Esophagus (tissue), 2 donors: Measurements from ENCODE around the gene ZNF417. TPM values are rescaled to one million over a fixed set of nuclear protein-coding genes. Genes with fewer than 3 reads are reported as not detected.

Experiments used
- H3K27ac ChIP-seq, 2 donors: one replicate each; pipeline ENCODE4 v1.5.1; 2013; ENCODE audit warnings: low read depth in 2 of 2, mild to moderate bottlenecking in 2 of 2, inconsistent platforms in 1 of 2, low read length in 1 of 2, moderate library complexity in 1 of 2
- H3K27me3 ChIP-seq, 2 donors: one replicate each; pipeline ENCODE4 v1.6.1; 2013; ENCODE audit warnings: low read length in 2 of 2, control low read depth in 1 of 2, mild to moderate bottlenecking in 1 of 2; ENCODE audit not compliant: insufficient read depth in 2 of 2, control insufficient read depth in 1 of 2
- H3K36me3 ChIP-seq, 2 donors: one replicate each; pipeline ENCODE4 v1.6.1; 2013; ENCODE audit warnings: low read length in 1 of 2; ENCODE audit not compliant: control insufficient read depth in 2 of 2, insufficient read depth in 2 of 2
- H3K4me1 ChIP-seq, 2 donors: one replicate each; pipeline ENCODE4 v1.6.1; 2013; ENCODE audit warnings: low read length in 1 of 2; ENCODE audit not compliant: control insufficient read depth in 2 of 2, insufficient read depth in 2 of 2
- H3K4me3 ChIP-seq, 2 donors: one replicate each; pipeline ENCODE4 v1.5.1; 2013; ENCODE audit warnings: low read length in 2 of 2, mild to moderate bottlenecking in 2 of 2, low read depth in 1 of 2, moderate library complexity in 1 of 2
- H3K9me3 ChIP-seq, 2 donors: one replicate each; pipeline ENCODE4 v1.6.1; 2013; ENCODE audit warnings: mild to moderate bottlenecking in 2 of 2, low read depth in 1 of 2, low read length in 1 of 2, moderate library complexity in 1 of 2; ENCODE audit not compliant: control insufficient read depth in 2 of 2, insufficient read depth in 1 of 2
- WGBS, 2 donors: extraction: QIAGEN DNeasy Blood & Tissue Kit; methylation state at CpG; one replicate each; pipeline ENCODE4 v1.1.7; 2013; 5-methylcytosine and 5-hydroxymethylcytosine counted together
- polyA plus RNA-seq, 2 donors: library from polyadenylated mRNA; stranded (reverse); fragments of 200-250 nt; gene quantifications; one replicate each; pipeline ENCODE4 v1.2.3, GENCODE V29; 2013
- donor health status: healthy with polysubstance abuse.
- donor health status: Bipolar disorder and iron deficiency.

ZNF417 gene
- polyA plus RNA-seq, 2 donors, result 1.7 to 2.4 TPM

DNA sequence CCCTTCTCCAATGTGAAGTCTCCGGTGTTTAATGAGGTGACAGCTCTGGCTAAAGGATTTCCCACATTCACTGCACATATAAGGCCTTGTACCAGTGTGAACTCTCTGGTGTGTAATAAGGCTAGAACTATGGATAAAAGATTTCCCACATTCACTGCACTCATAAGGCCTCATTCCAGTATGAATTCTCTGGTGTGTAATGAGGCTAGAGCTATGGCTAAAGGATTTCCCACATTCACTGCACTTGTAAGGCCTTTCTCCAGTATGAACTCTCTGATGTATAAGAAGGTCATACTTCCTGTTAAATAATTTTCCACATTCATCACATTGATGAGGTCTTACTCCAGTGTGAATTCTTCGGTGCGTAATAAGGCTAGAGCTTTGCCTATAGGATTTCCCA is 25.2 kb upstream of the ZNF417 start:
- Histone ChIP-seq H3K27ac (no peak overlapping the region), H3K9me3 (peaks cover 18 to 44% of the 10 kb centered on the region in 2 donors), H3K27me3 (no peaks in the 10 kb centered on the region), H3K36me3 (peaks cover 18 to 30% of the 10 kb centered on the region in 2 donors), H3K4me1 (peaks cover 0 to 5% of the 10 kb centered on the region in 2 donors), H3K4me3 (no peak overlapping the region)
- 96 to 99% methylated on average over 3 of the region's 3 CpGs for WGBS, 2 donors

- peaks cover 0 to 3% of the 10 kb centered on the region in 2 donors for H3K4me1 ChIP-seq
- H3K4me3 ChIP-seq, result no peak overlapping the region
- peaks cover 5 to 24% of the 10 kb centered on the region in 2 donors for H3K9me3 ChIP-seq
- H3K27ac ChIP-seq, result no peak overlapping the region
- WGBS, 2 donors, result 87% methylated on average over 12 of the region's 12 CpGs
- peaks cover under 1% of the 10 kb centered on the region in 2 donors for H3K36me3 ChIP-seq
- no peaks in the 10 kb centered on the region for H3K27me3 ChIP-seq
Observed at GRCh38 chr19:57935731-57936130, 19.3 kb upstream of the ZNF417 start.

DNA sequence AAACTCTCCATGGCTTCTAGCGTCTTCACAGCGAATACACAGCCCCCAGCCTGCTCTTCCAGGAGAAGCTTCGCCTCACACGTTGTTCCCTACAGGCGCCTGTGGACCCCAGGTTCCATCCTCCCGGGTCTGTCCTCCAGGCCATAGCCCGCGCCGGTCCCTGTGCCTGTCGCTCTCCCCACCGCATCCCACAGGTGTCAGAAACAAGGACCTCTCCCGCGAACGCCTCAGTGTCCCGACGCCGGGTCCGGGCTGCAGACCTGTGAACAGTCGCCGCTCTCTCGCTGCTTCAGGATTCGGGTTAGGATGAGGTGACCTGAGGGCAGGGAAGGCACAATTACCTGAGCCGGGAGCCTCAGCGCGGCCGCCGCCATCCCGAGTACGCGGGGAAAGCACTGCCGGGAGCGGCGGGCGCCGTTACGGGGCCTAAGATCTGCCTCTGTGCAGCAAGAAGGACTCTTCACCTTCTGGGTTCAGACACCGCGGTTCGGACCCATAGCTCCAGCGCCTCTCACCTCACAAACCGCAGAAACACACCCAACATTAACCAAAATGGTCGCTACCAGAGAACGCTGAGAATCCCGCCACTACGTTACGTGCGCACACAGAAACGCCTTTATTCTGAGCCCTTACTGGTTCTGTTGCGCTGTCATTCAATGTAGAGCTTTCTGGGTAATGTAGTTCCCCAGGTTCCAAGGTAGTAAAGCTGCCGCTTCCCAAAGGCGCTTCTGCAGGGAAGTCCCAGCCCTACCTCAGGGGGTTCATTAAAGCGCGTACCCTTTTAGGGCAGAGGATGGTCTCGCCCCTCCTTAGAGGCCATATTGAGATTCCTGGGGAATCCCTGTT is 18.7 kb upstream of the ZNF417 start, which contains the start of gene ZNF418:
Gene ZNF418, minus strand, starts transcription at position 583 of the 846 bp plus-strand sequence. CDS start 1,580 bp downstream, outside the sequence.
- H3K36me3 ChIP-seq, result peaks cover 0 to 3% of the 10 kb centered on the region in 2 donors

DNA sequence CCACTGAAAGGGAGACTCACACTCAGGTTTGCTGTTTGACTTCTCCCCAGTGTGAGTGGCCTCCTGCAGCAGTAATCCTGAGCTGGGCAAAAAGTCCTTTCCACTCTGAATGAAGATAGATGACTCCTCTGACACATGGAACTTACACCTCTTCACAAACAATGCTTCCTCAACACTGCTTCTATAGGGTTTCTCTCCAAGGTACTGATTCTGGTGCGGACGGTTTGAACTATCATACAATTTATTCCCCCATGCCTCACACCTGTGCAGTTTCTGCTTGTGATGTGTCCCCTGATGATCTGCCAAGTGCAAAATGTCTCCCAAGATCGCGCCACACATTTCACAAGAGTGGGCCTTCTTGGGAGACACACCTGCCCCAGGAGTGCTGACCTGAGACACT is 11.2 kb upstream of the ZNF417 start:
- no peak overlapping the region for H3K4me3 ChIP-seq
- WGBS, 2 donors, result 98 to 99% methylated on average over 4 of the region's 4 CpGs
- no peak overlapping the region for H3K27ac ChIP-seq
- peaks cover 11 to 21% of the 10 kb centered on the region in 2 donors for H3K36me3 ChIP-seq
- H3K9me3 ChIP-seq, result peaks cover 12 to 39% of the 10 kb centered on the region in 2 donors
- no peaks in the 10 kb centered on the region for H3K27me3 ChIP-seq
- H3K4me1 ChIP-seq, result no peaks in the 10 kb centered on the region

More for the DNA sequence above, 18.7 kb upstream of the ZNF417 start, which contains the start of gene ZNF418:
- WGBS, 2 donors, result 7% methylated on average over 54 of the region's 54 CpGs
- peaks cover 0 to 3% of the 10 kb centered on the region in 2 donors for H3K4me1 ChIP-seq
- H3K9me3 ChIP-seq, result peaks cover 5 to 29% of the 10 kb centered on the region in 2 donors
- H3K4me3 ChIP-seq, result peak within 1 kb of the TSS; percentile 75 to 77
- peak within 1 kb of the TSS; percentile 69 to 76 for H3K27ac ChIP-seq
- H3K27me3 ChIP-seq, result no peaks in the 10 kb centered on the region

DNA sequence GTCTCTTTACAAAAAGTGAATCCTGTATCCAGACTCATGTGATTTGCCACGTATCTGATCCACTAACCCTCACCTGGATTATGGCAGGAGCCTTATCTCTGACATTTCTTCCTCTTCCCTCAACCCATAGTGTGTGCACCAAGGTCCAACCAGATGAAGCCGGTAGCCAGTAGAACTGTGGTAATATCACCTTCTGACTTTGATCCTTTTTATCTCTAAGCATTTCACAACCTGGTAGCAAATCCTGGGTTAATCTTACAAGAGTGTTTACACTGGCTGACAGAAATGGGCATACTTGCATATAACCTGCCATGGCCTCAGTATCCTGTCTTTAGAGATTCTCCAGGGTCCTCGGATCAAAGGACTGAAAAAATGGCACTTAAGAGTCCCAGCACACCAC is 1.9 kb downstream of the ZNF417 start:
- H3K36me3 ChIP-seq, result peaks cover 5 to 10% of the 10 kb centered on the region in 2 donors
- H3K27me3 ChIP-seq, result no peaks in the 10 kb centered on the region
- H3K9me3 ChIP-seq, result peaks cover 5 to 13% of the 10 kb centered on the region in 2 donors
- 83 to 94% methylated on average over 3 of the region's 3 CpGs for WGBS, 2 donors
- H3K27ac ChIP-seq, result no peak overlapping the region
- H3K4me1 ChIP-seq, result peaks cover 3 to 5% of the 10 kb centered on the region in 2 donors
- no peak overlapping the region for H3K4me3 ChIP-seq

DNA sequence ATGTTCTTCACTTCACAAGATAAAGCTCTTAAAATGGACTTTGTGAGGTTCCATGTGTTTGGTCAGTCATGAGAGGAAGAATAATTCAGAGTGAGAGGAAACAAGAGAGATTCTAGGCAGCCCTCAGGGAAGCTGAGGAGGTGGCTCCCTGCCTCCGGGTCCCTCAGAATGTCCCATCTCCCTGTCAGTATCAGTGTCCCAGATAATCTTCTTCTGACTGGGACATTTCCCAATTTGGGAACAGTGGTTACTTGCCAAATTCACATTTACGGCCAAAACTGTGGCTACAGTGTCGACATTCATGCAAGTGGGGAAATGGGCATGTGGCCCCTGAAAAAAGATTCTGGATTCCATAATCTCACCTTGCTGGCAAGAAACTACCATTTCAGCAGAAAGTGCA is 9.0 kb downstream of the ZNF417 start:
- Histone ChIP-seq H3K27ac (no peak overlapping the region), H3K27me3 (no peaks in the 10 kb centered on the region), H3K4me3 (no peak overlapping the region), H3K4me1 (no peaks in the 10 kb centered on the region), H3K9me3 (peaks cover 5 to 19% of the 10 kb centered on the region in 2 donors), H3K36me3 (peaks cover 8 to 11% of the 10 kb centered on the region in 2 donors)
- WGBS, 2 donors, result 92 to 99% methylated on average over 3 of the region's 3 CpGs

- no peak overlapping the region for H3K4me3 ChIP-seq
- H3K27me3 ChIP-seq, result no peaks in the 10 kb centered on the region
- H3K9me3 ChIP-seq, result peaks cover 0 to 10% of the 10 kb centered on the region in 2 donors
- WGBS, 2 donors, result 93 to 94% methylated on average over 6 of the region's 6 CpGs
- H3K27ac ChIP-seq, result no peak overlapping the region
- H3K36me3 ChIP-seq, result peaks cover 3% of the 10 kb centered on the region in 2 donors
- H3K4me1 ChIP-seq, result no peaks in the 10 kb centered on the region
Observed at GRCh38 chr19:57905258-57905657, 11.1 kb downstream of the ZNF417 start.

DNA sequence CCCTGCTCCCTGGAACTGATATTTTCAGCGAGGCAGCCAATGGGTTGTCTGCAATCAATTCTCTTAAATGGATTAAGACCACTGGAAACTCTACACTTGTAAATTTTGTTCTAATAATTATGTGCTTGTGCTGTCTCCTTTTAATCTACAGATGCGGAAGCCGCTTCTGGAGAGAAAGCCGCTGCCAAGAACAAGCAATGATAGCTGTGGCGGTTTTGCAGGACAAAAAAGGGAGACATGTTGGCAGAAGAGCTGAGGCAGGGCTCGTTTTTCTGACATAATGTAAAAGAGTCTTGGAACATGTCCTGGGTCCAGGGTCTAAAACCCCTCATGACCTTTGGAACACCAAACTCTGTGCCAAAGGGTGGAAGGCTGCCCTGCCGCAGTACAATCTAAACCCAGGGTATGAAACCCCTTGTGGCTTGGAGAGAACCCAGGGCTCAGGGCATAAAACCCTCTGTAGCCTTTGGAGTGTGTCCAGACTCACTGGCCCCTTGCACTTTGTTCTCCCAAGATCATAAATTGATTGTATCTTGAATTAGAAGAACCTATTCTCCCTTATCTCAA is 12.7 kb downstream of the ZNF417 start:
- Histone ChIP-seq H3K27me3 (no peaks in the 10 kb centered on the region), H3K4me3 (no peak overlapping the region), H3K9me3 (peaks cover 0 to 6% of the 10 kb centered on the region in 2 donors), H3K36me3 (peaks cover 3% of the 10 kb centered on the region in 2 donors), H3K4me1 (no peaks in the 10 kb centered on the region), H3K27ac (no peak overlapping the region)
- 59 to 68% methylated on average over 7 of the region's 7 CpGs for WGBS, 2 donors

- H3K4me3 ChIP-seq, result no peak overlapping the region
- H3K36me3 ChIP-seq, result no peaks in the 10 kb centered on the region
- H3K9me3 ChIP-seq, result peaks cover 0 to 2% of the 10 kb centered on the region in 2 donors
- 77 to 84% methylated on average over 5 of the region's 5 CpGs for WGBS, 2 donors
- H3K27me3 ChIP-seq, result no peaks in the 10 kb centered on the region
- no peak overlapping the region for H3K27ac ChIP-seq
- no peaks in the 10 kb centered on the region for H3K4me1 ChIP-seq
Observed at GRCh38 chr19:57900311-57900710, 16.1 kb downstream of the ZNF417 start.
